Type B pancreatic cell (in vitro differentiated cells): ENCODE measurements around the gene RPS6KA2. TPM values are rescaled to one million over a fixed set of nuclear protein-coding genes. Genes with fewer than 3 reads are reported as not detected.
A peak's percentile ranks its signal among the peaks of the same experiment; 100 is the strongest.
"Not testable (repeated sequence)": the region's sequence is repeated elsewhere in the genome, so short reads cannot be mapped to it uniquely, and the experiment has no call there.

Experiments
- DNase-seq: peaks from one replicate; pipeline ENCODE4 v3.0.0; 2021; ENCODE audit warnings: mixed read lengths; ENCODE audit not compliant: unreplicated experiment; ENCODE audit errors: extremely low spot score
- H3K27ac Mint-ChIP-seq: 2 replicates; pipeline ENCODE4 v1.8.0; 2021; ENCODE audit warnings: mild to moderate bottlenecking, mixed read lengths
- H3K27me3 Mint-ChIP-seq: 2 replicates; pipeline ENCODE4 v1.8.0; 2021; ENCODE audit warnings: mixed read lengths
- H3K36me3 Mint-ChIP-seq: 2 replicates; pipeline ENCODE4 v1.8.0; 2021; ENCODE audit warnings: mixed read lengths
- H3K4me1 Mint-ChIP-seq: one replicate; pipeline ENCODE4 v1.8.0; 2021; ENCODE audit warnings: mixed read lengths; ENCODE audit not compliant: unreplicated experiment
- H3K4me3 Mint-ChIP-seq: 2 replicates; pipeline ENCODE4 v1.8.0; 2021; ENCODE audit warnings: mild to moderate bottlenecking, mixed read lengths
- H3K9me3 Mint-ChIP-seq: 2 replicates; pipeline ENCODE4 v1.8.0; 2021; ENCODE audit warnings: mixed read lengths
- total RNA-seq: library from RNA; stranded (reverse); gene quantifications from 2 replicates; pipeline ENCODE4 v1.2.1, GENCODE V29; 2021; ENCODE audit warnings: low replicate concordance
- TF ChIP-seq, protein P1 (sequence below): fragments of 200-600 bp; sonication (generic); conservative IDR thresholded peaks from 2 replicates; pipeline ENCODE4 v1.5.0; 2021; ENCODE audit warnings: antibody characterized with exemption, mild to moderate bottlenecking

Gene RPS6KA2
- total RNA-seq, 1 donor from 2014 or later = 23.8 TPM

DNA sequence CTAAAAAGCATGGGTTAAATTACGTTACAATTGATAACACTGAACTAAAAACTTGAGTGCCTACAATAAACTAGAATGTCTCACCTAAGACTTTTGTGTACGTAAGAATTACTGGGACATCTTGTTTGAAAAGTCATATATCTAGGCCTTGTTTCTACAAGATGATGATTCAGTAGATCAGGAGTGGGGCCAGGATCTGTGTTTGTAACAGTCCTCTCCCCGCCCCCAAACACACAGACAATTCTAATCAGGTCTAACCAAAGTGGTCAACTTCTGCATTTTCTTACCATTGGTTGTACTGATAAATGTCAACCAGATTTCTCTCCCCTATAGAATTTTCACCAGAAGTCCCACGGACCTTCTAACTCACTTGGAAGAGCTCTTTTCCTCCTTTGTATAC is 97.5 kb downstream of the RPS6KA2 start:
- Mint-ChIP-seq H3K27ac (no peak overlapping the region), H3K4me3 (no peak overlapping the region), H3K9me3 (peaks cover 5% of the 10 kb centered on the region), H3K27me3 (no peaks in the 10 kb centered on the region), H3K4me1 (no peaks in the 10 kb centered on the region), H3K36me3 (peaks cover 14% of the 10 kb centered on the region)
- TF ChIP-seq, protein P1, sequence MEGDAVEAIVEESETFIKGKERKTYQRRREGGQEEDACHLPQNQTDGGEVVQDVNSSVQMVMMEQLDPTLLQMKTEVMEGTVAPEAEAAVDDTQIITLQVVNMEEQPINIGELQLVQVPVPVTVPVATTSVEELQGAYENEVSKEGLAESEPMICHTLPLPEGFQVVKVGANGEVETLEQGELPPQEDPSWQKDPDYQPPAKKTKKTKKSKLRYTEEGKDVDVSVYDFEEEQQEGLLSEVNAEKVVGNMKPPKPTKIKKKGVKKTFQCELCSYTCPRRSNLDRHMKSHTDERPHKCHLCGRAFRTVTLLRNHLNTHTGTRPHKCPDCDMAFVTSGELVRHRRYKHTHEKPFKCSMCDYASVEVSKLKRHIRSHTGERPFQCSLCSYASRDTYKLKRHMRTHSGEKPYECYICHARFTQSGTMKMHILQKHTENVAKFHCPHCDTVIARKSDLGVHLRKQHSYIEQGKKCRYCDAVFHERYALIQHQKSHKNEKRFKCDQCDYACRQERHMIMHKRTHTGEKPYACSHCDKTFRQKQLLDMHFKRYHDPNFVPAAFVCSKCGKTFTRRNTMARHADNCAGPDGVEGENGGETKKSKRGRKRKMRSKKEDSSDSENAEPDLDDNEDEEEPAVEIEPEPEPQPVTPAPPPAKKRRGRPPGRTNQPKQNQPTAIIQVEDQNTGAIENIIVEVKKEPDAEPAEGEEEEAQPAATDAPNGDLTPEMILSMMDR = no peak
- no peak for DNase-seq

GRCh38 chr6:166529058-166529457 is 98.0 kb downstream of the RPS6KA2 start:
- H3K27ac Mint-ChIP-seq, DNase-seq, H3K4me3 Mint-ChIP-seq, H3K4me1 Mint-ChIP-seq, H3K9me3 Mint-ChIP-seq, H3K27me3 Mint-ChIP-seq: not testable (repeated sequence)
- peaks cover 14% of the 10 kb centered on the region for H3K36me3 Mint-ChIP-seq

DNA sequence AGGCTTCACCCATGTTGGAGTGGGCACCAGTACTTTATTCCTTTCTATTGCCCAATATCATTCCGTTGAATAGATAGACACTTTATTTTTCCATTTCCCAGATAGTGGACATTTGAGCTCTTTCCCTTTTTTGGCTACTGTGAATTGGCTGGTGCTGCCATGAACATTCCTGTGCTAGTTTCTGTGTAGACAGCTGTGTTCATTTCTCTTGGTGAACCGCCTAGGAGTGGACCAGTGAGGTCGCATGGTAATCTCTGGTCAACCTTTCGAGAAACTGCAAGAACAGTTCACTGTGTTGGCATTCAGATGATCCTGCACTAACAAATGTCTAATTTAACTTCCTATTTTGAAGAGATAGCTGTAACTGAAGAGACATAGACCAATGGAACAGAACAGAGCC is 99.2 kb downstream of the RPS6KA2 start:
- H3K27ac Mint-ChIP-seq = no peak overlapping the region
- no peaks in the 10 kb centered on the region for H3K27me3 Mint-ChIP-seq
- no peak overlapping the region for H3K4me3 Mint-ChIP-seq
- TF ChIP-seq, protein P1 = no peak
- peaks cover 3% of the 10 kb centered on the region for H3K4me1 Mint-ChIP-seq
- no peak for DNase-seq
- H3K9me3 Mint-ChIP-seq = peaks cover 5% of the 10 kb centered on the region
- peaks cover 14% of the 10 kb centered on the region for H3K36me3 Mint-ChIP-seq

DNA sequence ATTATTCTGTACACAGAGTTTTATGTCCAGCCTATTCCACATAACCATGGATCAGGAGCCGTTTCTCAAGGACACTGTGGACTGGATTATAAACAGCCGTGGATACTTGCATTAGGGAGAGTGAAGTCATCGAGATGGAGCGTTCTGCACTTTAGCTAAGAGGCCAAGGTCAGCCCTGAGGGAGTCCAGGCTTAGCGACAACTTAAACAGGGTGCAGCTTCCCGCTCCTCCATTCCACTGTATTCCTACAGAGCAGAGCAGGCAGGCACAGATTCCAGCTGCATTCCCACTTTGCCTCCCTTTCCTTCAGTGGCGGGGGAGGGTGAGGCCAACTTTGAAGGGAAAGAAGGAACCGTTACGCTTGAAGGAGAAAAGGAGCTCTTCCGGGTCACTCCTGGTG is 100.1 kb downstream of the RPS6KA2 start:
- Mint-ChIP-seq H3K27me3 (no peaks in the 10 kb centered on the region), H3K27ac (no peak overlapping the region), H3K36me3 (peaks cover 14% of the 10 kb centered on the region), H3K4me3 (no peak overlapping the region), H3K4me1 (peaks cover 3% of the 10 kb centered on the region), H3K9me3 (peaks cover 5% of the 10 kb centered on the region)
- DNase-seq = no peak
- TF ChIP-seq, protein P1 = no peak

DNA sequence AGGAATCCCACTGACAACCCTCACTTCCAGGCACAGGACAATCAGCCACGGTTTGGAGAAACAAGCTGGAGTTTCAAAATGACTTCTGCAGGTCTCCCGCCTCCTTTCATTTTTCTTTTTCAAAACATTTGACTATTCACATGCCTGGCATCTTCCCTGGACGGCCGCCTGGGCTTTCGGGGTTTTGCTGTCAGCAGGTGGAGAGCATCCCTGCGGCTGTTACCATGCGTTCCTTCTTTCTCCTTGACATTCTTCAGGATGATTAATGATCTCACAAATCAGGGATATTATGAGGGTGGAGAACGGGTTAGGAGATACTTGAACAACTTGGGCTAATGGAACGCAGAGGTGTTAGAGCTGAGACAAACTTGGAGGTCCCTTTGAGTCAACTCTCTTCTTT is 101.5 kb downstream of the RPS6KA2 start:
- TF ChIP-seq, protein P1 = no peak
- H3K4me3 Mint-ChIP-seq = no peak overlapping the region
- DNase-seq = no peak
- no peak overlapping the region for H3K27ac Mint-ChIP-seq
- H3K27me3 Mint-ChIP-seq = no peaks in the 10 kb centered on the region
- peaks cover 3% of the 10 kb centered on the region for H3K4me1 Mint-ChIP-seq
- peaks cover 5% of the 10 kb centered on the region for H3K9me3 Mint-ChIP-seq
- peaks cover 20% of the 10 kb centered on the region for H3K36me3 Mint-ChIP-seq

- Mint-ChIP-seq H3K9me3 (peaks cover 6% of the 10 kb centered on the region), H3K4me3 (peak overlapping the region; percentile 47), H3K27me3 (no peaks in the 10 kb centered on the region), H3K36me3 (peaks cover 24% of the 10 kb centered on the region), H3K4me1 (peaks cover 3% of the 10 kb centered on the region), H3K27ac (peak overlapping the region; percentile 71)
- TF ChIP-seq, protein P1 = no peak
- DNase-seq = no peak
These were observed 103.1 kb downstream of the RPS6KA2 start for GRCh38 chr6:166523782-166524559.
